Progenitor cell of endocrine pancreas (in vitro differentiated cells): ENCODE data around the gene CYP26C1. TPM values are rescaled to one million over a fixed set of nuclear protein-coding genes. Genes with fewer than 3 reads are reported as not detected.
A peak's percentile ranks its signal among the peaks of the same experiment; 100 is the strongest.

ENCODE experiments used
- DNase-seq: peaks from one replicate; pipeline ENCODE4 v3.0.0; 2021; ENCODE audit warnings: low spot score; ENCODE audit not compliant: unreplicated experiment
- H3K27ac Mint-ChIP-seq: 2 replicates; pipeline ENCODE4 v1.8.0; 2021; ENCODE audit warnings: mild to moderate bottlenecking, moderate library complexity, mixed read lengths
- H3K27me3 Mint-ChIP-seq: 2 replicates; pipeline ENCODE4 v1.8.0; 2021; ENCODE audit warnings: mixed read lengths
- H3K36me3 Mint-ChIP-seq: 2 replicates; pipeline ENCODE4 v1.8.0; 2022; ENCODE audit warnings: mixed read lengths; ENCODE audit not compliant: insufficient read depth
- H3K4me1 Mint-ChIP-seq: 2 replicates; pipeline ENCODE4 v1.8.0; 2021; ENCODE audit warnings: low read depth, mixed read lengths
- H3K4me3 Mint-ChIP-seq: 2 replicates; pipeline ENCODE4 v1.8.0; 2021; ENCODE audit warnings: low read depth, mild to moderate bottlenecking, moderate library complexity, mixed read lengths
- H3K9me3 Mint-ChIP-seq: 2 replicates; pipeline ENCODE4 v1.8.0; 2021; ENCODE audit warnings: low read depth, mixed read lengths
- CTCF ChIP-seq: fragments of 200-600 bp; sonication (generic); IDR thresholded peaks from one replicate; pipeline ENCODE4 v1.5.0; 2021; ENCODE audit warnings: antibody characterized with exemption, mild to moderate bottlenecking; ENCODE audit not compliant: unreplicated experiment
- total RNA-seq: library from RNA; stranded (reverse); gene quantifications from 2 replicates; pipeline ENCODE4 v1.2.1, GENCODE V29; 2021

CYP26C1 gene
- total RNA-seq, 1 donor from 2014 or later = 0.26 TPM

GRCh38 chr10:93064874-93065660 is 4.5 kb downstream of the CYP26C1 start:
- Mint-ChIP-seq H3K36me3 (peaks cover 14% of the 10 kb centered on the region), H3K9me3 (no peaks in the 10 kb centered on the region), H3K27me3 (peaks cover 80% of the 10 kb centered on the region), H3K27ac (no peak overlapping the region), H3K4me1 (peaks cover 7% of the 10 kb centered on the region), H3K4me3 (peak overlapping the region; percentile 51)
- DNase-seq = no peak
- no peak for TF ChIP-seq CTCF

DNA sequence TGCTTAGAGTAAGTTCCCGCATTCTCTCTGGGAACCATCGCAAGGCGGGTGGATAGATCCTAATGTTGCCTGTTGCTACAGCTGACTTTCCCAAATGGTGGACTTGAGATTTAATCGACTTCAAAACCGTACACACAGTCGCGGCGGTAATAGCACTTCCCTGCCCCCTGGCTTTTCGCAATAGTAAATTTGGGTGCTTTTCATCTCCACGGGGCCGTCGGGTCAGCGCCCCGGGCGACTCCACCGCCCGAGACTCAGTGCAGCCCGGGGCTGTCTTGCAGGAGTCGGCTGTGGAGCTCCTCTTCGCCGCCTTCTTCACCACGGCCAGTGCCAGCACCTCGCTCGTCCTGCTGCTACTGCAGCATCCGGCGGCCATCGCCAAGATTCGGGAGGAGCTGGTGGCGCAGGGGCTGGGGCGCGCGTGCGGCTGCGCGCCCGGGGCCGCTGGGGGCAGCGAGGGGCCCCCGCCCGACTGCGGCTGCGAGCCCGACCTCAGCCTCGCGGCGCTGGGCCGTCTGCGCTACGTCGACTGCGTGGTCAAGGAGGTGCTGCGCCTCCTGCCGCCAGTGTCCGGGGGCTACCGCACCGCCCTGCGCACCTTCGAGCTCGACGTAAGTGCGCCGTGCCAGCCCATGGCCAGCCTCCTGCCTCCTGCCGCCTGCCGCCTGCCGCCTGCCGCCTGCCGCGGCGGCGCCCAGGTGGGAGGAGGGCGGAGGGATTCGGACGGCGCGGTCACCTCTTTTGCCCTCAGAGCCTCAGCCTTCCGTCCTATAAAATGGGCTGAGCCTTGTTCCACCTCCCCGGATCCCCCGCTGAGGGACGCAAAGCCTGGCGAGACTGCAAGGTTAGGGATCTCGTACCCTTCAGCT is 5.3 kb downstream of the CYP26C1 start:
- TF ChIP-seq CTCF = peak; percentile 40
- Mint-ChIP-seq H3K4me1 (peaks cover 11% of the 10 kb centered on the region), H3K27ac (no peak overlapping the region), H3K36me3 (peaks cover 13% of the 10 kb centered on the region), H3K27me3 (peaks cover 83% of the 10 kb centered on the region), H3K4me3 (peak overlapping the region; percentile 51), H3K9me3 (no peaks in the 10 kb centered on the region)
- DNase-seq = no peak

- TF ChIP-seq CTCF = no peak
- Mint-ChIP-seq H3K27ac (no peak overlapping the region), H3K4me1 (peaks cover 14% of the 10 kb centered on the region), H3K27me3 (peaks cover 83% of the 10 kb centered on the region), H3K9me3 (no peaks in the 10 kb centered on the region), H3K36me3 (peaks cover 9% of the 10 kb centered on the region), H3K4me3 (no peak overlapping the region)
- no peak for DNase-seq
Measured at GRCh38 chr10:93066544-93066913, 5.9 kb downstream of the CYP26C1 start.

DNA sequence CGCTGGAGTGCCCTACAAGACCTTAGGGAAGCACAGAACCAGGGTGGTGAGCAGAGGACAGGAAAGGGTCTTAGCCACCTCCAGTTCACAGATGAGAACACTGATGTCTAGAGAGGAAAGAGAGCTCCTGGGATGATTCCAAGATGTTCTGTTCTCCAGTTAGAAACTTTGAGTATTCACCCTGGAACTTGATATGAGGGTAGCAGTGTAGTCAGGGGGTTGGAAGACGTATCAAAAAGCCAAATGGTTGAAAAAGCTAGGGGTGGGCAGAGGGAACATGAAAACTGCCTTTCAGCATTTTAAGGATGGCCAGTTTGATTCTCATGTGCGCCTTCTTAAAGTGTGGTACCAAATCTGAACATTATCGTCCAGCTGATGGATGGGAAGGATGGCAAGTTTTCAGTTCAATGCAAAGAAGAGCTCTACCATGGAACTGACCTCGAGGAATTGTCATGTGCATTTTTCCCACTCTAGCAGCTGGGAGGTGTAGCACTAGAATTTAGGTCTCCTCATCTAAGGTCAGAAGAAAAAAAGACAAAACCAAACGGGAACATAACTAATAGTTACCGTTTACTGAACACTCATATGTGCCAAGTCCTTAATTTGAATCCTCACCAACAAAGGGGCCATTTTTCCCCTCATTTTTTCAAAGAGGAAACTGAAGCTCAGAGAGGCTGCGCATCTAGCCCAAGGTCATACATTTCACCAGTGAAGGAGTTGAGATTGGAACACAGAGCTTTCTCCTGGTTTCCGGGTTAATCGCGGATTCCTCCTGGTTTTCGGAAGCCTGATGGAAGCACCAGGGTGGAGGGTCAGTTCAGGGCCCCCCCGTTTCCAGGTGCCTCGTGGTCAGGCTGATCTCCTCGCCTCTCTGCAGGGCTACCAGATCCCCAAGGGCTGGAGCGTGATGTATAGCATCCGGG is 7.1 kb downstream of the CYP26C1 start:
- TF ChIP-seq CTCF = no peak
- Mint-ChIP-seq H3K36me3 (peaks cover 5% of the 10 kb centered on the region), H3K27me3 (peaks cover 81% of the 10 kb centered on the region), H3K27ac (no peak overlapping the region), H3K4me1 (peaks cover 22% of the 10 kb centered on the region), H3K9me3 (no peaks in the 10 kb centered on the region), H3K4me3 (peak overlapping the region; percentile 33)
- DNase-seq = no peak
